ENCODE measurements around the gene PXYLP1.
A peak's percentile ranks its signal among the peaks of the same experiment; 100 is the strongest.
"Not testable (repeated sequence)": the region's sequence is repeated elsewhere in the genome, so short reads cannot be mapped to it uniquely, and the experiment has no call there.

PXYLP1 gene

GRCh38 chr3:141313093-141313683 is 81.6 kb downstream of the PXYLP1 start:
- Histone ChIP-seq H3K9me3 (ENCODE audit: control insufficient read depth, insufficient read depth, low read length) (no peaks in the 10 kb centered on the region), H3K79me2 (ENCODE audit: control insufficient read depth, low read length) (peaks cover 5% of the 10 kb centered on the region), H3K4me3 (ENCODE audit: low read length) (no peak overlapping the region), H4K20me1 (ENCODE audit: control insufficient read depth, insufficient read depth, low read depth, low read length) (no peaks in the 10 kb centered on the region), H3K4me2 (ENCODE audit: low read length) (no peak overlapping the region), H3F3A (ENCODE audit: control insufficient read depth, insufficient read depth) (no peaks in the 10 kb centered on the region), H3K4me1 (ENCODE audit: control insufficient read depth, low read length) (peaks cover 18% of the 10 kb centered on the region), H3K36me3 (ENCODE audit: control insufficient read depth, low read length) (no peaks in the 10 kb centered on the region), H3K27me3 (ENCODE audit: control insufficient read depth, low read length) (no peaks in the 10 kb centered on the region), H3K27ac (ENCODE audit: low read depth, low read length) (no peak overlapping the region), H3K9me2 (replicated peaks; ENCODE audit: control insufficient read depth, low read length) (no peaks in the 10 kb centered on the region)
- TF ChIP-seq EZH2phosphoT487 (IDR thresholded peaks at IDR 0.05; ENCODE audit: borderline replicate concordance, low read length) (no peak), CTCF (IDR thresholded peaks at IDR 0.05; ENCODE audit: low read depth, low read length, poor library complexity, severe bottlenecking) (no peak)

GRCh38 chr3:141314415-141314814 is 82.8 kb downstream of the PXYLP1 start:
- H3K9me3 ChIP-seq (ENCODE audit: control insufficient read depth, insufficient read depth, low read length); H3K27me3 ChIP-seq (ENCODE audit: control insufficient read depth, low read length); H3K9me2 ChIP-seq (replicated peaks; ENCODE audit: control insufficient read depth, low read length); H3K36me3 ChIP-seq (ENCODE audit: control insufficient read depth, low read length); H3K27ac ChIP-seq (ENCODE audit: low read depth, low read length); H3K79me2 ChIP-seq (ENCODE audit: control insufficient read depth, low read length); H3K4me2 ChIP-seq (ENCODE audit: low read length); H3F3A ChIP-seq (ENCODE audit: control insufficient read depth, insufficient read depth); H3K4me3 ChIP-seq (ENCODE audit: low read length); H4K20me1 ChIP-seq (ENCODE audit: control insufficient read depth, insufficient read depth, low read depth, low read length): not testable (repeated sequence)
- peaks cover 18% of the 10 kb centered on the region for H3K4me1 ChIP-seq (ENCODE audit: control insufficient read depth, low read length)

- H4K20me1 ChIP-seq (ENCODE audit: control insufficient read depth, insufficient read depth, low read depth, low read length) = no peaks in the 10 kb centered on the region
- no peaks in the 10 kb centered on the region for H3K9me2 ChIP-seq (replicated peaks; ENCODE audit: control insufficient read depth, low read length)
- H3K36me3 ChIP-seq (ENCODE audit: control insufficient read depth, low read length) = no peaks in the 10 kb centered on the region
- no peaks in the 10 kb centered on the region for H3K79me2 ChIP-seq (ENCODE audit: control insufficient read depth, low read length)
- no peak overlapping the region for H3K27ac ChIP-seq (ENCODE audit: low read depth, low read length)
- no peaks in the 10 kb centered on the region for H3F3A ChIP-seq (ENCODE audit: control insufficient read depth, insufficient read depth)
- peaks cover 21% of the 10 kb centered on the region for H3K4me1 ChIP-seq (ENCODE audit: control insufficient read depth, low read length)
- no peak overlapping the region for H3K4me2 ChIP-seq (ENCODE audit: low read length)
- TF ChIP-seq CTCF (IDR thresholded peaks at IDR 0.05; ENCODE audit: low read depth, low read length, poor library complexity, severe bottlenecking) (no peak), EZH2phosphoT487 (IDR thresholded peaks at IDR 0.05; ENCODE audit: borderline replicate concordance, low read length) (no peak)
- 0 out of 2 replicates have a peak, but pooled peaks cover 6% of the 10 kb centered on the region for H3K9me3 ChIP-seq (ENCODE audit: control insufficient read depth, insufficient read depth, low read length)
- no peaks in the 10 kb centered on the region for H3K27me3 ChIP-seq (ENCODE audit: control insufficient read depth, low read length)
- H3K4me3 ChIP-seq (ENCODE audit: low read length) = no peak overlapping the region
Observed at GRCh38 chr3:141316851-141317250, 85.2 kb downstream of the PXYLP1 start.

DNA sequence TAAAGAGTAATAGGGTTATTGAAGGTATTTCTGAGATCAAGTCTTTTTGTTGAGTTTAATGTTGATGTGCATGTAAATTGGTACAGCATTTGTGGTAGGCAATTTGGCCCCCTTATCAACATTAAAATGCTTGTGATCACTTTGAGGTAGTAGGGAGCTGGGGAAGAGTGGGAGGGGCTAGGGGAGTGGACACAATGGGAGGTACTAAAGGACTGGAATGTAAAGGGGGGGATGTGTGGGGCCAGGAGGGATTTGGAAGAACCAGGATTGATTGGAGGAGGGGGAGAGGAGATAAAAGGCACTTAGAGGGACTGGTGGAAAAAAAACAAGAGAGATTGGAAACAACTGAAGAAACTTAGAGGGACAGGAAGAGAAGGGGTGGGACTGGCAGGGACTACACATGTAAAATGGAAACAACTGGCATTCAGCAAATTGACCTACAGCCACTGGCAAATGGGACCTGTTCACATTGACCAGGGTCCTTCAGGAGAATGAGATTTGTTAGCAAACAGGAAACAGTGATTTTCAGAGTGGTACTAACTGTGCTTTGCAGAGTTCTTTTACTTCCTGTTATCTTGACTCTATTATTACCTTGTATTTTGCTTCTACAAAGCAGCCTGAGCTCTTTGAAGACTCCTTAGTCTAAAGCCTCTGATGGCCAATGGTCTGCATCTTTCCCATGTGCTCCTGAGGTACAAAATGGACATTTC is 88.9 kb downstream of the PXYLP1 start:
- peaks cover 10% of the 10 kb centered on the region for H3K4me1 ChIP-seq (ENCODE audit: control insufficient read depth, low read length)
- no peak overlapping the region for H3K27ac ChIP-seq (ENCODE audit: low read depth, low read length)
- no peaks in the 10 kb centered on the region for H3K9me2 ChIP-seq (replicated peaks; ENCODE audit: control insufficient read depth, low read length)
- H3K36me3 ChIP-seq (ENCODE audit: control insufficient read depth, low read length) = no peaks in the 10 kb centered on the region
- peak overlapping the region; percentile 27 for H3K4me2 ChIP-seq (ENCODE audit: low read length)
- peak overlapping the region; percentile 38 for H3K4me3 ChIP-seq (ENCODE audit: low read length)
- 0 out of 2 replicates have a peak, but pooled peaks cover 6% of the 10 kb centered on the region for H3K9me3 ChIP-seq (ENCODE audit: control insufficient read depth, insufficient read depth, low read length)
- H4K20me1 ChIP-seq (ENCODE audit: control insufficient read depth, insufficient read depth, low read depth, low read length) = no peaks in the 10 kb centered on the region
- H3K27me3 ChIP-seq (ENCODE audit: control insufficient read depth, low read length) = no peaks in the 10 kb centered on the region
- no peaks in the 10 kb centered on the region for H3K79me2 ChIP-seq (ENCODE audit: control insufficient read depth, low read length)
- H3F3A ChIP-seq (ENCODE audit: control insufficient read depth, insufficient read depth) = no peaks in the 10 kb centered on the region
- TF ChIP-seq EZH2phosphoT487 (IDR thresholded peaks at IDR 0.05; ENCODE audit: borderline replicate concordance, low read length) (no peak), CTCF (IDR thresholded peaks at IDR 0.05; ENCODE audit: low read depth, low read length, poor library complexity, severe bottlenecking) (no peak)
